RWPE2 (cell line): ENCODE results near the gene NCOR2.
A peak's percentile ranks its signal among the peaks of the same experiment; 100 is the strongest.

Source experiments
- ATAC-seq: fragments of 200-7000 bp; cut with Tn5 transposase; 3 replicates; pipeline ENCODE4 v1.9.1; 2021; ENCODE audit warnings: low read depth
- DNase-seq: peaks from one replicate; pipeline ENCODE4 v3.0.0-alpha.2; 2020; ENCODE audit warnings: low spot score
- H3K27ac ChIP-seq: fragments of 450-650 bp; 2 replicates; pipeline ENCODE4 v1.5.1; 2017; ENCODE audit warnings: mild to moderate bottlenecking; ENCODE audit not compliant: poor library complexity, severe bottlenecking
- H3K27me3 ChIP-seq: fragments of 250-450 bp; sonication (Bioruptor Pico); 2 replicates; pipeline ENCODE4 v1.5.1; 2021; ENCODE audit warnings: mild to moderate bottlenecking, moderate library complexity; ENCODE audit not compliant: insufficient read depth, poor library complexity, severe bottlenecking
- H3K36me3 ChIP-seq: fragments of 250-450 bp; sonication (Bioruptor Pico); 2 replicates; pipeline ENCODE4 v1.5.1; 2020; ENCODE audit warnings: low read depth, mild to moderate bottlenecking, moderate library complexity
- H3K4me1 ChIP-seq: fragments of 250-450 bp; sonication (Bioruptor Pico); 2 replicates; pipeline ENCODE4 v1.5.1; 2021; ENCODE audit warnings: mild to moderate bottlenecking, moderate library complexity; ENCODE audit not compliant: insufficient read depth, poor library complexity, severe bottlenecking
- H3K4me3 ChIP-seq: fragments of 250-450 bp; sonication (Bioruptor Pico); 2 replicates; pipeline ENCODE4 v1.5.1; 2021; ENCODE audit warnings: mild to moderate bottlenecking, moderate library complexity; ENCODE audit not compliant: severe bottlenecking
- H3K9me3 ChIP-seq: fragments of 250-450 bp; sonication (Bioruptor Pico); 2 replicates; pipeline ENCODE4 v1.5.1; 2021; ENCODE audit warnings: mild to moderate bottlenecking, moderate library complexity; ENCODE audit not compliant: severe bottlenecking
- CTCF ChIP-seq: fragments of 450-650 bp; IDR thresholded peaks from one replicate; pipeline ENCODE4 v1.5.1; 2017; ENCODE audit warnings: mild to moderate bottlenecking, moderate library complexity; ENCODE audit not compliant: poor library complexity, severe bottlenecking

NCOR2 gene

GRCh38 chr12:124536641-124537040, 30.8 kb downstream of the NCOR2 start:
- H3K27ac ChIP-seq, result peak overlapping the region; percentile 16
- TF ChIP-seq CTCF, result no peak
- ATAC-seq, result no peak

GRCh38 chr12:124534776-124535740, 32.4 kb downstream of the NCOR2 start:
- Histone ChIP-seq H3K4me3 (no peak overlapping the region), H3K36me3 (peaks cover 11% of the 10 kb centered on the region), H3K4me1 (no peaks in the 10 kb centered on the region), H3K27me3 (no peaks in the 10 kb centered on the region), H3K27ac (no peak overlapping the region), H3K9me3 (no peaks in the 10 kb centered on the region)
- ATAC-seq (no peak), DNase-seq (no peak)
- TF ChIP-seq CTCF, result no peak

More at GRCh38 chr12:124536641-124537040, 30.8 kb downstream of the NCOR2 start:
- H3K4me1 ChIP-seq, result no peaks in the 10 kb centered on the region
- DNase-seq, result no peak
- H3K36me3 ChIP-seq, result peaks cover 11% of the 10 kb centered on the region
- no peaks in the 10 kb centered on the region for H3K27me3 ChIP-seq
- no peak overlapping the region for H3K4me3 ChIP-seq
- no peaks in the 10 kb centered on the region for H3K9me3 ChIP-seq

GRCh38 chr12:124533456-124533855, 34.0 kb downstream of the NCOR2 start:
- H3K27ac ChIP-seq, result no peak overlapping the region
- no peak for TF ChIP-seq CTCF
- ATAC-seq, result no peak

GRCh38 chr12:124532967-124533366, 34.4 kb downstream of the NCOR2 start:
- Histone ChIP-seq H3K27ac (no peak overlapping the region), H3K4me3 (no peak overlapping the region), H3K4me1 (no peaks in the 10 kb centered on the region), H3K27me3 (no peaks in the 10 kb centered on the region), H3K9me3 (no peaks in the 10 kb centered on the region), H3K36me3 (peaks cover 15% of the 10 kb centered on the region)
- TF ChIP-seq CTCF, result no peak
- no peak for ATAC-seq
- DNase-seq, result no peak

More at GRCh38 chr12:124533456-124533855, 34.0 kb downstream of the NCOR2 start:
- no peak for DNase-seq
- Histone ChIP-seq H3K36me3 (peaks cover 15% of the 10 kb centered on the region), H3K4me1 (no peaks in the 10 kb centered on the region), H3K4me3 (no peak overlapping the region), H3K9me3 (no peaks in the 10 kb centered on the region), H3K27me3 (no peaks in the 10 kb centered on the region)

- H3K27me3 ChIP-seq, result no peaks in the 10 kb centered on the region
- DNase-seq (no peak), ATAC-seq (no peak)
- TF ChIP-seq CTCF, result no peak
- H3K4me1 ChIP-seq, result no peaks in the 10 kb centered on the region
- no peaks in the 10 kb centered on the region for H3K9me3 ChIP-seq
- peaks cover 15% of the 10 kb centered on the region for H3K36me3 ChIP-seq
- no peak overlapping the region for H3K27ac ChIP-seq
- H3K4me3 ChIP-seq, result no peak overlapping the region
Measured at GRCh38 chr12:124532331-124532750, 35.1 kb downstream of the NCOR2 start.
